Suprapubic skin (tissue), 3 donors: ENCODE measurements around the gene WDR55.

Experiments used
- CTCF ChIP-seq, 2 donors: fragments of 200-600 bp in 1 of 2; fragments of 450-650 bp in 1 of 2; sonication (generic) in 1 of 2; IDR thresholded peaks; one replicate each; pipeline ENCODE4 v1.5.1; 2016 to 2019; ENCODE audit warnings: antibody characterized with exemption in 2 of 2, mild to moderate bottlenecking in 1 of 2, moderate library complexity in 1 of 2
- EP300 ChIP-seq: sonication (generic); formaldehyde crosslinking; IDR thresholded peaks from one replicate; pipeline ENCODE4 v1.6.1; 2017; ENCODE audit warnings: antibody characterized with exemption

- TF ChIP-seq CTCF (IDR thresholded peaks at IDR 0.05) (no peak), EP300 (no peak)
These were observed 8.7 kb downstream of the WDR55 start, which contains the start of gene DND1 for GRCh38 chr5:140673187-140673976.
